Esophagus muscularis mucosa (tissue), 4 donors: ENCODE results near the gene KCNQ2. TPM values are rescaled to one million over a fixed set of nuclear protein-coding genes. Genes with fewer than 3 reads are reported as not detected.

ENCODE experiments used
- DNase-seq: peaks from one replicate; pipeline ENCODE4 v3.0.0-alpha.2; 2017; ENCODE audit errors: extremely low spot score
- H3K27ac ChIP-seq, 4 donors: fragments of 200-600 bp; sonication (generic); replicated peaks in 1 of 4; 1 replicate in 3 of 4; 2 replicates in 1 of 4; pipeline ENCODE4 v1.5.1; 2016 to 2019; ENCODE audit warnings: mild to moderate bottlenecking in 1 of 4
- H3K27me3 ChIP-seq, 4 donors: fragments of 200-600 bp; sonication (generic); one replicate each; pipeline versions ENCODE4 v1.5.1 to v1.6.0; 2016 to 2019
- H3K36me3 ChIP-seq, 4 donors: fragments of 200-600 bp; sonication (generic); one replicate each; pipeline ENCODE4 v1.5.1; 2016 to 2019
- H3K4me1 ChIP-seq, 4 donors: fragments of 200-600 bp; sonication (generic); one replicate each; pipeline ENCODE4 v1.5.1; 2016 to 2019
- H3K4me3 ChIP-seq, 4 donors: fragments of 200-600 bp; sonication (generic); 1 replicate in 2 of 4; 2 replicates in 2 of 4; pipeline ENCODE4 v1.5.1; 2016 to 2019; ENCODE audit warnings: mild to moderate bottlenecking in 4 of 4, moderate library complexity in 1 of 4
- H3K9me3 ChIP-seq, 4 donors: fragments of 200-600 bp; sonication (generic); 1 replicate in 3 of 4; 2 replicates in 1 of 4; pipeline ENCODE4 v1.5.1; 2016 to 2019
- EP300 ChIP-seq: sonication (generic); formaldehyde crosslinking; IDR thresholded peaks from one replicate; pipeline ENCODE4 v1.6.1; 2017; ENCODE audit warnings: antibody characterized with exemption
- POLR2A ChIP-seq: fragments of 450-650 bp; IDR thresholded peaks from one replicate; pipeline ENCODE4 v1.6.1; 2017; ENCODE audit warnings: antibody characterized with exemption, moderate library complexity, mild to moderate bottlenecking, low read depth
- POLR2AphosphoS5 ChIP-seq, 2 donors: sonication (generic); formaldehyde crosslinking; IDR thresholded peaks; one replicate each; pipeline ENCODE4 v1.6.1; 2017; ENCODE audit warnings: antibody characterized with exemption in 2 of 2
- WGBS: methylation state at CpG from one replicate; pipeline ENCODE4 v1.1.5; 2018; 5-methylcytosine and 5-hydroxymethylcytosine counted together
- intact Hi-C: fragments of 100-400 bp; cut with DNase I; formaldehyde crosslinking; loops from one replicate; pipeline ENCODE4 v1.15.1; 2023
- total RNA-seq, 4 donors: library from RNA; depleted of rRNA; stranded (reverse); fragments of >200 nt; gene quantifications; one replicate each; pipeline versions ENCODE4 v1.1.0 to v1.2.1, GENCODE V29; 2016
- TF ChIP-seq, protein P1 (sequence below), 3 experiments: fragments of 200-600 bp in 2 of 3; fragments of 450-650 bp in 1 of 3; sonication (generic) in 2 of 3; IDR thresholded peaks; one replicate each; pipeline ENCODE4 v1.5.1; 2017 to 2019; ENCODE audit warnings: antibody characterized with exemption in 3 of 3, mild to moderate bottlenecking in 2 of 3, moderate library complexity in 1 of 3

Gene KCNQ2
- total RNA-seq, 4 donors from 2014 or later, result 0.11 to 1.6 (median 0.50) TPM; not detected in 1

DNA sequence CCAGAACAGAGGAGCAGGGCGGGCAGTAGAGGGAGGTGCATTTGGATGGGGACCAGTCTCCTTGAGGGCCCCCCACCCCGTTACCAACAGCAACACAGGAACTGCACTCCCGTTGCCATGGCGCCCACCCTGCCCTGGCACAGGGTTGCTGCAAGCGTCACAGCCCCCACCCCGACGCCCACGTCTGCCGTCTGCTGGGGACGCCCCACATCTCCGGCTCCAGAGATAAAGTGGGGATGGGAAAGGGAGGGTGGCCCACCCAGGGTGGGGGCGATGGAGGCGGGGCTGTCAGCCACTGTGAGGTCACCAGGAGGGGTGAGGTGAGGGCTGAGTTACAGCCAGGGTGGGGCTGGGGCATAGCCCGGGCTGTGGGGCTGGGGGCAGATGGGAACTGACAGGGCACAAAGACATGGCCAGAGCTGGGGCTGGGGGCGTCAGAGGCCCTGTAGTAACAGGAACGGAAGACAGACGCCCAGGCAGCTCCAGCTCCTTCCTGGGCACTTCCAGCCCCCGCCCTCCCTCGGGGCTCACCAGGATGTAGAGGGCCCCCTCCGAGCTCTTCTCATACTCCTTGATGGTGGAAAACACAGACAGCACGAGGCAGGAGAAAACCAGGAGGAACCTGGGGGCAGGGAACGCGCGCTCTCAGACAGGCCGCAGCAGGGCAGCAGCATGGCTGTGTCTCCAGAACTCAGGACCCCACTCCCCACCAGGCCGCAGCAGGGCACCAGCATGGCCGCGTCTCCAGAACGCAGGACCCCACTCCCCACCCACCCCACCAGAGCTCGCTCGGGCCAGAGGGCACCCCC, 26.0 kb downstream of the KCNQ2 start:
- Histone ChIP-seq H3K36me3 (no peaks in the 10 kb centered on the region), H3K9me3 (no peaks in the 10 kb centered on the region), H3K4me3 (no peak overlapping the region), H3K4me1 (no peaks in the 10 kb centered on the region), H3K27me3 (peaks cover 0 to 78% (median 6%) of the 10 kb centered on the region in 4 donors), H3K27ac (no peak overlapping the region)
- no peak for DNase-seq
- intact Hi-C loops, result no loop called here
- TF ChIP-seq POLR2A (no peak), EP300 (no peak), POLR2AphosphoS5 (IDR thresholded peaks at IDR 0.05) (no peak)
- TF ChIP-seq, protein P1, sequence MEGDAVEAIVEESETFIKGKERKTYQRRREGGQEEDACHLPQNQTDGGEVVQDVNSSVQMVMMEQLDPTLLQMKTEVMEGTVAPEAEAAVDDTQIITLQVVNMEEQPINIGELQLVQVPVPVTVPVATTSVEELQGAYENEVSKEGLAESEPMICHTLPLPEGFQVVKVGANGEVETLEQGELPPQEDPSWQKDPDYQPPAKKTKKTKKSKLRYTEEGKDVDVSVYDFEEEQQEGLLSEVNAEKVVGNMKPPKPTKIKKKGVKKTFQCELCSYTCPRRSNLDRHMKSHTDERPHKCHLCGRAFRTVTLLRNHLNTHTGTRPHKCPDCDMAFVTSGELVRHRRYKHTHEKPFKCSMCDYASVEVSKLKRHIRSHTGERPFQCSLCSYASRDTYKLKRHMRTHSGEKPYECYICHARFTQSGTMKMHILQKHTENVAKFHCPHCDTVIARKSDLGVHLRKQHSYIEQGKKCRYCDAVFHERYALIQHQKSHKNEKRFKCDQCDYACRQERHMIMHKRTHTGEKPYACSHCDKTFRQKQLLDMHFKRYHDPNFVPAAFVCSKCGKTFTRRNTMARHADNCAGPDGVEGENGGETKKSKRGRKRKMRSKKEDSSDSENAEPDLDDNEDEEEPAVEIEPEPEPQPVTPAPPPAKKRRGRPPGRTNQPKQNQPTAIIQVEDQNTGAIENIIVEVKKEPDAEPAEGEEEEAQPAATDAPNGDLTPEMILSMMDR (IDR thresholded peaks at IDR 0.05), result no peak
- 62% methylated on average over 28 of the region's 31 CpGs for WGBS

DNA sequence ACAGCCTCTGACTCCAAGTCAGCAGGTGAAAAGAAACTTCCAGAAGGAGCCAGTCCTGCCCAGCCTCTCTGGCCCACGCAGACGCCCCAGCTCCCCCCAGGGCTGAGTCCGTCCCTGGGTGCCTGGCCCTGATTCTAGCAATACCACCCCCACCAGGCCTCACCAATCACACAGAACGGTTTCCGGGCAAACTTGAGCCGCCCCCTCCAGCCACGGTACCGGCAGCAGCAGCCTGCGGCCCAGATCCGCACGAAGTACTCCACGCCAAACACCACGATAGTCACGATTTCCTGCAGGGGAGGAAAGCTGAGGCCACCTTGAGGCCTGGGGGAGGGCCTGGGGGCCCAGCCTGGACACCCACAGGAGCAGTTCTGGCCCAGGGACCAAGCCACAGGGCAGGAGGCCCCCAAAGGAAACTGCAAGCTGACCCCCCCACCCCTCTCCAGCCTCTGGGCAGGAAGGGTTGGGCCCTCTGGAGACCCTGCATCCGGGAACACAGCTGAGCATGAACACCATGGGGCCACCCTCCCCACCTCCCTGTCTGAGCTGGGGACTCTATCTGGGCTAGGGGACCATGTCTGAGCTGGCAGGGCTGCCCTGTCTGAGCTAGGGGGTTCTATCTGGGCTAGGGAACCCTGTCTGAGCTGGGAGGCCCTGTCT, 27.2 kb downstream of the KCNQ2 start:
- intact Hi-C loops, result no loop called here
- H3K9me3 ChIP-seq, result no peaks in the 10 kb centered on the region
- H3K4me3 ChIP-seq, result no peak overlapping the region
- TF ChIP-seq POLR2AphosphoS5 (IDR thresholded peaks at IDR 0.05) (no peak), POLR2A (no peak), EP300 (no peak)
- TF ChIP-seq, protein P1 (IDR thresholded peaks at IDR 0.05), result no peak
- no peak overlapping the region for H3K27ac ChIP-seq
- peaks cover 0 to 73% (median 6%) of the 10 kb centered on the region in 4 donors for H3K27me3 ChIP-seq
- no peaks in the 10 kb centered on the region for H3K36me3 ChIP-seq
- H3K4me1 ChIP-seq, result no peaks in the 10 kb centered on the region
- no peak for DNase-seq
- WGBS, result 53% methylated on average over 9 of the region's 15 CpGs

DNA sequence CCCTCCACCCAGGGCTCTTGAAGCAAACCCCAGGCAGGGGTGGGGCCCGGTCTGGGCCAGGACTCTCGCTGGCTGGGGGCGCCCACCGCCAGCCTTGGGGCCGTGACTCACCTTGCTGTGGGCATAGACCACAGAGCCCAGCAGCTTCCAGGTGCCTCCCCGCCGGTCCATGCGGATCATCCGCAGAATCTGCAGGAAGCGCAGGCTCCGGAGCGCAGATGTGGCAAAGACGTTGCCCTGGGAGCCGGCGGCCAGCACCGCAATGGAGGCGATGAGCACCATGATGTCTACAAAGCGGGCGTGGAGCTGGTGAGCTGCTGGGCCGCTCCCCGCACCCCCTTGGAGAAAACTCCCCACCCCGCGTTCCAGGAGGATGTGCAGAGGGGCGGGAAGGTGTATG, 27.9 kb downstream of the KCNQ2 start:
- Histone ChIP-seq H3K36me3 (no peaks in the 10 kb centered on the region), H3K27me3 (peaks cover 0 to 73% (median 6%) of the 10 kb centered on the region in 4 donors), H3K27ac (no peak overlapping the region), H3K9me3 (no peaks in the 10 kb centered on the region), H3K4me1 (no peaks in the 10 kb centered on the region), H3K4me3 (no peak overlapping the region)
- 100% methylated on average over 3 of the region's 24 CpGs for WGBS
- intact Hi-C loops, result no loop called here
- DNase-seq, result no peak
- TF ChIP-seq EP300 (no peak), POLR2AphosphoS5 (IDR thresholded peaks at IDR 0.05) (no peak), POLR2A (no peak)
- TF ChIP-seq, protein P1 (IDR thresholded peaks at IDR 0.05), result no peak

DNA sequence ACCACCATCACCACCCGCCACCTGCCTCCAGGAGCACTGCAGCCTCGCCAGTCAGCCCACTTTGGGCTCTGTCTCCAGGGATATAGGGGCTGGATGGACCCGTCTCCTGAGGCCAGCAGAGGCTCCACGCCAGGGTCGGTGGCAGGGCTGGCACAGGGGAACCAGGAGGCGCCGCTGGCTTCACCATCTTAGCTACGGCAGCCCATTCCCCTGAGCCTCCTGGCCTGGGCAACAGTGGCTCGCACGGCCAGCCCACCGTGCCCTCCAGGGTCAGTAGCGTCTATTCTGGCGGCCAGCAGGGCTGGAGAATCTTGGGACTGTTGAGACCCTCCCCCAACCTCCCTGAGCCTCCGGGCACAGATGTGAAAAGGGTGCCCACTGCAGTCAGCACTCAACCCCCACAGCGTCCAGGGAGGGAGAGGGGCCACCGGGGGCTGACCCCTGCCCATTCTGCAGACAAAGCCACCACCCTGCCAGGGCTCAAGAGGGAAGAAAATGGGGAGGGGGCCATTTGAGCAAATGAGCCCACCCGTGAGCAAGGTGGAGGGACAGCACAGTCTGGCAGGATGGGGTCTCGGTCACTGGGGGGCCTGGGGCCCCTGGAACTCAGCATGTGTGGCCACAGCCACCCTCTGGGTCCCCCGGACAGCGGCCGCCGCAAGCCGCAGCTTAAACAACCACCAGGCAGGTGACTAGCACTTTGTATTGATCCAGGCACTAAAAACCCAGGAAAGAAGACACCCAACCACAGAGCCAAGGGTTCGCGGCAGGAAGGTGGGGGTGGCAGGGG, 28.7 kb downstream of the KCNQ2 start:
- no peak for DNase-seq
- H3K27me3 ChIP-seq, result peaks cover 0 to 73% (median 5%) of the 10 kb centered on the region in 4 donors
- TF ChIP-seq POLR2AphosphoS5 (IDR thresholded peaks at IDR 0.05) (no peak), EP300 (no peak), POLR2A (no peak)
- TF ChIP-seq, protein P1 (IDR thresholded peaks at IDR 0.05), result no peak
- intact Hi-C loops, result no loop called here
- WGBS, result 95% methylated on average over 13 of the region's 25 CpGs
- H3K9me3 ChIP-seq, result no peaks in the 10 kb centered on the region
- H3K4me1 ChIP-seq, result no peaks in the 10 kb centered on the region
- H3K36me3 ChIP-seq, result no peaks in the 10 kb centered on the region
- no peak overlapping the region for H3K4me3 ChIP-seq
- no peak overlapping the region for H3K27ac ChIP-seq
